ENCODE results near the gene TRMT6. TPM values are rescaled to one million over a fixed set of nuclear protein-coding genes. Genes with fewer than 3 reads are reported as not detected.

The TRMT6 gene
- total RNA-seq, 2 donors from 2014 or later: 7.5 to 10.9 TPM

DNA sequence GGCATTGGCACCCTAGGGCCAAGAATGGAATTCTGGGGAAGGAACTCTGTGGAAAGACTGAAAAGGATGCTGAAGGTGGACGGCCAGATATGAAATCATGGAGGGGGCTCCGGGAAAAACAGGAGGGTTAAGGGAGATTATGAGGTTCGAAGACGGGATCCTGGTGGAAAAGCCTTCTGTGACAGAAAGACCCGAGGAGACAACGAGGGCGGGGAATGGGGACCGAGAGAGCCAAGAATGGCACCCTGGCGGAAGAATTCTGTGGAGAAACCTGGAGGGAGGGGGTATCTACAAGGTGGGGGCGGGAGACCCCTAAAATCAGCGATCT lies 426 bp downstream of the TRMT6 start:
- intact Hi-C loops (cut with DNase I): loop anchor here (5.0 kb wide), 1 partner anchor 127 kb away; no protein-coding TSS in a partner anchor
- Histone ChIP-seq H3K27me3 (no peaks in the 10 kb centered on the region), H3K9me3 (no peaks in the 10 kb centered on the region), H3K36me3 (no peaks in the 10 kb centered on the region), H3K4me3 (peak overlapping the region; percentile 92), H3K9ac (ENCODE audit: low read depth in 2 of 2, low read length in 2 of 2) (peak overlapping the region; percentile 77 to 88), H3K4me1 (peaks cover 9% of the 10 kb centered on the region), H3K27ac (no peak overlapping the region)
- TF ChIP-seq, protein P1, sequence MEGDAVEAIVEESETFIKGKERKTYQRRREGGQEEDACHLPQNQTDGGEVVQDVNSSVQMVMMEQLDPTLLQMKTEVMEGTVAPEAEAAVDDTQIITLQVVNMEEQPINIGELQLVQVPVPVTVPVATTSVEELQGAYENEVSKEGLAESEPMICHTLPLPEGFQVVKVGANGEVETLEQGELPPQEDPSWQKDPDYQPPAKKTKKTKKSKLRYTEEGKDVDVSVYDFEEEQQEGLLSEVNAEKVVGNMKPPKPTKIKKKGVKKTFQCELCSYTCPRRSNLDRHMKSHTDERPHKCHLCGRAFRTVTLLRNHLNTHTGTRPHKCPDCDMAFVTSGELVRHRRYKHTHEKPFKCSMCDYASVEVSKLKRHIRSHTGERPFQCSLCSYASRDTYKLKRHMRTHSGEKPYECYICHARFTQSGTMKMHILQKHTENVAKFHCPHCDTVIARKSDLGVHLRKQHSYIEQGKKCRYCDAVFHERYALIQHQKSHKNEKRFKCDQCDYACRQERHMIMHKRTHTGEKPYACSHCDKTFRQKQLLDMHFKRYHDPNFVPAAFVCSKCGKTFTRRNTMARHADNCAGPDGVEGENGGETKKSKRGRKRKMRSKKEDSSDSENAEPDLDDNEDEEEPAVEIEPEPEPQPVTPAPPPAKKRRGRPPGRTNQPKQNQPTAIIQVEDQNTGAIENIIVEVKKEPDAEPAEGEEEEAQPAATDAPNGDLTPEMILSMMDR (IDR thresholded peaks at IDR 0.05): no peak
- no peak for DNase-seq

DNA sequence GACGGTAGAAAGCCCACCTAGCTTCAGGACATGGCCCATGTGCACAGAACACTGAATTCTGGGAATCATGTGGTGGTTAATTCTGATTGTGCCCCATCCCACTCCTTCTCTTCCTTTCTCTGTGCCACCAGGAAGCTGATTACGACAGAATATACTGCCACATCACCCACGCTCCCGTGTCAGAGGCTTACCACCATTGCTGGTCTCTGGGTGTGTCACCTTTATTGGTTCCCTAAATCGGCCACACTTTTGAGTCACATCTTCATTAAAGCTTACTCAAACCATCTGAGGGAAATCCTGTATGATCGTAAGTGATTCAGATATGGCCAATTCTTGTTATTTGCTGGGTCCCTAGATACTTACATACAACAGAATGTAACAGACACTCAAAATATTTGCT lies 3.1 kb downstream of the TRMT6 start:
- Histone ChIP-seq H3K27me3 (no peaks in the 10 kb centered on the region), H3K9ac (ENCODE audit: low read depth in 2 of 2, low read length in 2 of 2) (no peak overlapping the region), H3K27ac (no peak overlapping the region), H3K4me1 (peaks cover 9% of the 10 kb centered on the region), H3K9me3 (no peaks in the 10 kb centered on the region), H3K4me3 (no peak overlapping the region), H3K36me3 (no peaks in the 10 kb centered on the region)
- intact Hi-C loops (cut with DNase I): no loop called here
- no peak for DNase-seq
- TF ChIP-seq, protein P1 (IDR thresholded peaks at IDR 0.05): no peak

DNA sequence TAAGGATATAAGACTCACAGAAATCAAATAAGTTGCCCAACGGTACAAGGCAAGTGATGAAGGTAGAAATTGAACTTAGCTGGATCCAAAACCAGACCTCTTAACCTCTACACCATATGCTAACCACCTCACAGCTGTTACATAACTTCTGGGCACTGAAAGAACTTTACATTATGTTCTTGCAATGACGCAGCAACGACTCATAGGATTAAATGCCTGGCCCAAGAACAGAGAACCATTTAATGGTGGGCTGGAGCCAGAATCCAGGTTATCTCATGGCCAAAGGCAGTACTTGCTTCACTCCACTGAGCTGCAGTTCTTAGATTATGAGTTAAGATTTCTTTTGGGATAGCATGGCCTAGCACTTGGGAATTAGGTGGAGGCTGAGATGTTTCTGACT lies 4.4 kb downstream of the TRMT6 start:
- no peaks in the 10 kb centered on the region for H3K9me3 ChIP-seq
- H3K36me3 ChIP-seq: no peaks in the 10 kb centered on the region
- no peaks in the 10 kb centered on the region for H3K27me3 ChIP-seq
- no peak for DNase-seq
- intact Hi-C loops (cut with DNase I): no loop called here
- H3K27ac ChIP-seq: no peak overlapping the region
- H3K9ac ChIP-seq (ENCODE audit: low read depth in 2 of 2, low read length in 2 of 2): no peak overlapping the region
- no peaks in the 10 kb centered on the region for H3K4me1 ChIP-seq
- TF ChIP-seq, protein P1 (IDR thresholded peaks at IDR 0.05): no peak
- H3K4me3 ChIP-seq: no peak overlapping the region

DNA sequence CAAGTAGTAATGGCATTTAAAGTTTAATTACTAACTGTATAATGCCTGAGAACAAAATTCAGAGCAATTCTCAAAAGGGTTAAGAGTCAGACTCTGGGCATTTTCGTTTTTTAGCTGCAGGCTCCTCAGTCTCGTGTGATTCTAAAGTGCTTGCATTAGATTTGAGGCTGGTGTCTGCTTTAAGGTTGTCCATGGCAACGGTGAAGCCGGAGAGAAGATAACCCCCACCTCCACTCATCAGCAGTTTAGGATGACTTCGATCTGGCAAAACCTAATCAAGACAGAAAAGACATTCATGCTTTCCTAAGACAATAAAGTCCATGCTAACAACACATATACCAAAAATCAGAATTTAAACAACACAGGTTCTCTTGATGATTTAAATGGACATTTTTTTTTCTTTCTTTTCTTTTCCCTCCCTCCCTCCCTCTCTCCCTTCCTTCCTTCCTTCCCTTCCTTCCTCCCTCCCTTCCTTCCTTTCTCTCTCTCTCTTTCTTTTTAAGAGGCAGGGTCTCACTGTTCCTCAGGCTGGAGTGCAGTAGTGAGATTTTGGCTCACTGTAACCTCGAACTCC lies 11.8 kb downstream of the TRMT6 start:
- H3K9ac ChIP-seq (ENCODE audit: low read depth in 2 of 2, low read length in 2 of 2): no peak overlapping the region
- DNase-seq: no peak
- no peaks in the 10 kb centered on the region for H3K27me3 ChIP-seq
- peaks cover 4% of the 10 kb centered on the region for H3K36me3 ChIP-seq
- no peaks in the 10 kb centered on the region for H3K4me1 ChIP-seq
- intact Hi-C loops (cut with DNase I): no loop called here
- TF ChIP-seq, protein P1 (IDR thresholded peaks at IDR 0.05): no peak
- no peak overlapping the region for H3K27ac ChIP-seq
- H3K4me3 ChIP-seq: no peak overlapping the region
- H3K9me3 ChIP-seq: no peaks in the 10 kb centered on the region

DNA sequence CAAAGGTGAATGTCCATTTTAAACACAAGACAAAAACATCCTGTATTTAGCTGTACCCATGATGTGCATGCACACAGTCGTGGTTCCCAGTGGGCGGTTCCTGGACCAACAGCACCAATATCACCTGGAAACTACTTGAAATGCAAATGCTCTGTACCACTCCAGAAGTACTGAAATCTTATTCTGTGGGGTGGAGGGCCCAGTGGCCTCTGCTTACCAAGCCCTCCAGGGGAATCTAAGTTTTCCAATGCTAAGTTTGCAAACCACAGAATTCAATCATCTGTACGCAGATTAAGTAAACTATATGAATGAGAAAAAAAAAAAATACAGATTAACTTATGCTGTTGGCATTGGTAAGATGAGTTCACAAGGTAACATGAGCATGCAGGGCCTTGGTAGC lies 14.1 kb downstream of the TRMT6 start:
- Histone ChIP-seq H3K9ac (ENCODE audit: low read depth in 2 of 2, low read length in 2 of 2) (no peak overlapping the region), H3K9me3 (no peaks in the 10 kb centered on the region), H3K4me3 (no peak overlapping the region), H3K36me3 (peaks cover 4% of the 10 kb centered on the region), H3K27ac (no peak overlapping the region), H3K27me3 (no peaks in the 10 kb centered on the region), H3K4me1 (no peaks in the 10 kb centered on the region)
- intact Hi-C loops (cut with DNase I): no loop called here
- no peak for DNase-seq
- TF ChIP-seq, protein P1 (IDR thresholded peaks at IDR 0.05): no peak
